SU-DHL-6 (cell line): ENCODE results near the gene MRPL38.

ENCODE experiments used
- H2AFZ ChIP-seq: fragments of 200-600 bp; sonication (generic); 2 replicates; pipeline ENCODE4 v1.6.1; 2014; ENCODE audit warnings: low read depth, mild to moderate bottlenecking, moderate library complexity, mixed read lengths, antibody characterized with exemption, low read length; ENCODE audit not compliant: severe bottlenecking
- H3F3A ChIP-seq: fragments of 200-600 bp; shearing (Covaris generic); 2 replicates; pipeline ENCODE4 v1.6.0; 2016; ENCODE audit warnings: antibody characterized with exemption, mild to moderate bottlenecking; ENCODE audit not compliant: insufficient read depth
- H3K27ac ChIP-seq: fragments of 200-600 bp; sonication (generic); 2 replicates; pipeline ENCODE4 v1.5.1; 2016; ENCODE audit warnings: low read depth, mild to moderate bottlenecking, low read length, moderate library complexity, mixed read lengths
- H3K27me3 ChIP-seq: fragments of 200-600 bp; sonication (generic), shearing (Covaris generic); 2 replicates; pipeline ENCODE4 v1.6.0; 2014; ENCODE audit warnings: mild to moderate bottlenecking, low read length
- H3K36me3 ChIP-seq: fragments of 200-600 bp; sonication (generic); 2 replicates; pipeline ENCODE4 v1.6.1; 2014; ENCODE audit warnings: mild to moderate bottlenecking, low read length, mixed read lengths
- H3K4me2 ChIP-seq: fragments of 300-600, 200-600 bp; shearing (Covaris generic), sonication (generic); 2 replicates; pipeline ENCODE4 v1.6.0; 2014; ENCODE audit warnings: low read length, low read depth, mild to moderate bottlenecking; ENCODE audit not compliant: poor library complexity, severe bottlenecking
- H3K4me3 ChIP-seq: fragments of 200-600 bp; sonication (generic); 2 replicates; pipeline ENCODE4 v1.5.1; 2014; ENCODE audit warnings: antibody characterized with exemption, low read length, mild to moderate bottlenecking, mixed read lengths; ENCODE audit not compliant: insufficient read depth, poor library complexity, severe bottlenecking
- H3K79me2 ChIP-seq: fragments of 200-600 bp; sonication (generic); 2 replicates; pipeline ENCODE4 v1.6.1; 2014; ENCODE audit warnings: mild to moderate bottlenecking, low read length, moderate library complexity; ENCODE audit not compliant: insufficient read depth
- H3K9ac ChIP-seq: fragments of 200-600 bp; sonication (generic); 2 replicates; pipeline ENCODE4 v1.7.0; 2014; ENCODE audit warnings: mild to moderate bottlenecking, low read length
- H3K9me2 ChIP-seq: fragments of 200-600 bp; sonication (generic); replicated peaks from 2 replicates; pipeline ENCODE4 v1.6.1; 2014; ENCODE audit warnings: low read length; ENCODE audit not compliant: insufficient read depth
- H3K9me3 ChIP-seq: fragments of 200-600 bp; sonication (generic); 2 replicates; pipeline ENCODE4 v1.6.1; 2014; ENCODE audit warnings: low read length, mixed read lengths; ENCODE audit not compliant: insufficient read depth
- H4K20me1 ChIP-seq: fragments of 200-600 bp; sonication (generic); 2 replicates; pipeline ENCODE4 v1.6.1; 2014; ENCODE audit warnings: low read depth, mild to moderate bottlenecking, antibody characterized with exemption, low read length, moderate library complexity, mixed read lengths
- EZH2phosphoT487 ChIP-seq: fragments of 200-600 bp; sonication (generic), shearing (Covaris generic); conservative IDR thresholded peaks from 2 replicates; pipeline ENCODE4 v1.6.1; 2018; ENCODE audit warnings: mild to moderate bottlenecking, antibody characterized with exemption, low read length, moderate library complexity, mixed read lengths
- TF ChIP-seq, protein P1 (sequence below): fragments of 200-600 bp; sonication (generic); IDR thresholded peaks from one replicate; pipeline ENCODE4 v1.5.1; 2017; ENCODE audit warnings: antibody characterized with exemption, mild to moderate bottlenecking, low read length, moderate library complexity; ENCODE audit not compliant: insufficient read depth, poor library complexity, severe bottlenecking

Gene MRPL38

DNA sequence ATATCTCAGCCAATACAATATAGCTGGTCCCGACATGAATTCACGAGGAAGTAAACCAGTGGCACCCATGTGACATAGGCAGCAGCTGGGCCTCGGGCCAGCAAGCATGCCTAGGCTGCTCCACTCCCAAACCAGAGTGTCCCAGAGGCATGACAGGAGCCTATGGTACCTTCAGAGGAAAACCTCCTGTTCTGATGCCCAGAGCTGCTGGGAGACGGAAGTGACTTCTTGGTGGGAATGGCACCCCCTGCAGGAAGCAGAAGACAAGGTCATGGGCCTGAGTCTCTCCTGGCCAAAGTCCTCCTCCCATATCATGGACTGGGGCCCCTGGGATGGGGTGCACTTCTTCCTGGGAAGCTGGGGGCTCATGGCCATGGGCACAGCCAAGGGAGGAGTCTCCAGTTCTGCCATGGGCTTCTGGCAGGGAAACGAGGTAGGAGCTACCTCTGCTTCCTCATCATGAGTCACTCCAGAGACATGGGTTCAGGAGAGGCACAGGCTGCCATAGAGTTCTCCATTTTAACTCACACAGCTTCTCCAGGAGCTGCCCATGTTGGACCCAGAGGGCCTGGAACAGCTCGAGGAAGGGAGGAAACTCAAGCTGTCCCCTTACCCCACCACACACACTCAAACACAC, 22.7 kb upstream of the MRPL38 start:
- Histone ChIP-seq H3K9me2 (no peaks in the 10 kb centered on the region), H3K27ac (no peak overlapping the region), H2AFZ (no peak overlapping the region), H3K79me2 (no peaks in the 10 kb centered on the region), H3K9me3 (no peaks in the 10 kb centered on the region), H3K27me3 (no peaks in the 10 kb centered on the region), H3K9ac (no peak overlapping the region), H3K36me3 (no peaks in the 10 kb centered on the region), H3F3A (no peaks in the 10 kb centered on the region), H4K20me1 (no peaks in the 10 kb centered on the region), H3K4me3 (no peak overlapping the region), H3K4me2 (no peak overlapping the region)
- TF ChIP-seq EZH2phosphoT487 = no peak
- TF ChIP-seq, protein P1, sequence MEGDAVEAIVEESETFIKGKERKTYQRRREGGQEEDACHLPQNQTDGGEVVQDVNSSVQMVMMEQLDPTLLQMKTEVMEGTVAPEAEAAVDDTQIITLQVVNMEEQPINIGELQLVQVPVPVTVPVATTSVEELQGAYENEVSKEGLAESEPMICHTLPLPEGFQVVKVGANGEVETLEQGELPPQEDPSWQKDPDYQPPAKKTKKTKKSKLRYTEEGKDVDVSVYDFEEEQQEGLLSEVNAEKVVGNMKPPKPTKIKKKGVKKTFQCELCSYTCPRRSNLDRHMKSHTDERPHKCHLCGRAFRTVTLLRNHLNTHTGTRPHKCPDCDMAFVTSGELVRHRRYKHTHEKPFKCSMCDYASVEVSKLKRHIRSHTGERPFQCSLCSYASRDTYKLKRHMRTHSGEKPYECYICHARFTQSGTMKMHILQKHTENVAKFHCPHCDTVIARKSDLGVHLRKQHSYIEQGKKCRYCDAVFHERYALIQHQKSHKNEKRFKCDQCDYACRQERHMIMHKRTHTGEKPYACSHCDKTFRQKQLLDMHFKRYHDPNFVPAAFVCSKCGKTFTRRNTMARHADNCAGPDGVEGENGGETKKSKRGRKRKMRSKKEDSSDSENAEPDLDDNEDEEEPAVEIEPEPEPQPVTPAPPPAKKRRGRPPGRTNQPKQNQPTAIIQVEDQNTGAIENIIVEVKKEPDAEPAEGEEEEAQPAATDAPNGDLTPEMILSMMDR = no peak

DNA sequence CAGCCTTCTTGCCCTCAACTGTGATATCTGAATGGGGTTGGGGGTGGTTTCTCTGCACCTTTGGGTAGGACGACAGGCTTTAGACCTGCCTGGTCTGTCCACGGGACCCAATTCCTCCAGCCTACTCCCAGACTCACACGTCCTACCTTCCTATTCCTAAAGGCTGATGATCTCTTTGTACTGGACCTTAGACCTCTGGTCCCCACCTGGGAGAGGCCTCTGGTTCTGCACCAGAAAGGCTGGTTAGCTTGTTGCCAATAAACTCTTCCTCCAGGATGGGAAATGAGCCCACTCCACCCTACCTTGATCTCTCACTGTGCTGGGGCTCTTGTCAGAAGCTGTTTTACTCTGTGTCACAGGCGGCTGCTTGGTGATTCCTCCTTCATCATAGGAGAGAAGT, 21.8 kb upstream of the MRPL38 start:
- no peak overlapping the region for H3K4me3 ChIP-seq
- H4K20me1 ChIP-seq = no peaks in the 10 kb centered on the region
- H3K9me3 ChIP-seq = no peaks in the 10 kb centered on the region
- H3K79me2 ChIP-seq = no peaks in the 10 kb centered on the region
- no peaks in the 10 kb centered on the region for H3K36me3 ChIP-seq
- H2AFZ ChIP-seq = no peak overlapping the region
- H3K9me2 ChIP-seq = no peaks in the 10 kb centered on the region
- no peak overlapping the region for H3K27ac ChIP-seq
- no peaks in the 10 kb centered on the region for H3K27me3 ChIP-seq
- TF ChIP-seq EZH2phosphoT487 = no peak
- TF ChIP-seq, protein P1 = no peak
- H3K9ac ChIP-seq = no peak overlapping the region
- H3F3A ChIP-seq = no peaks in the 10 kb centered on the region
- H3K4me2 ChIP-seq = no peak overlapping the region

GRCh38 chr17:75925912-75926311, 21.2 kb upstream of the MRPL38 start:
- no peaks in the 10 kb centered on the region for H3K9me3 ChIP-seq
- H3K27me3 ChIP-seq = no peaks in the 10 kb centered on the region
- H3K79me2 ChIP-seq = no peaks in the 10 kb centered on the region
- H4K20me1 ChIP-seq = no peaks in the 10 kb centered on the region
- no peaks in the 10 kb centered on the region for H3K36me3 ChIP-seq
- no peak overlapping the region for H3K4me2 ChIP-seq
- H3F3A ChIP-seq = no peaks in the 10 kb centered on the region
- no peak overlapping the region for H3K4me3 ChIP-seq
- no peak overlapping the region for H2AFZ ChIP-seq
- no peak overlapping the region for H3K27ac ChIP-seq
- H3K9me2 ChIP-seq = no peaks in the 10 kb centered on the region
- H3K9ac ChIP-seq = no peak overlapping the region
- TF ChIP-seq, protein P1 = no peak
- no peak for TF ChIP-seq EZH2phosphoT487
